OCI-LY7 (cell line): Measurements from ENCODE around the gene PCBP3. TPM values are rescaled to one million over a fixed set of nuclear protein-coding genes. Genes with fewer than 3 reads are reported as not detected.

Experiments used
- BruUV-seq: library from RNA; stranded (reverse); fragments of 400-500 nt; replicated peaks from 2 replicates; lab custom pipeline; 2021; lab: Mats Ljungman, UMichigan
- CTCF ChIA-PET: fragments of 300-600 bp; sonication (Branson Sonifier 250); formaldehyde crosslinking; loops from one replicate; lab custom pipeline; 2022; ENCODE audit warnings: antibody characterized with exemption; ENCODE audit not compliant: unreplicated experiment; lab: Charles Lee
- POLR2A ChIA-PET: fragments of 300-600 bp; sonication (Branson Sonifier 250); formaldehyde crosslinking; loops from one replicate; lab custom pipeline; 2022; ENCODE audit warnings: antibody characterized with exemption; lab: Charles Lee
- DNase-seq: peaks from one replicate; pipeline ENCODE4 v3.0.0-alpha.2; 2015; ENCODE audit warnings: low spot score
- H2AFZ ChIP-seq: fragments of 200-600 bp; sonication (generic), shearing (Covaris generic); 2 replicates; pipeline ENCODE4 v1.6.1; 2014; ENCODE audit warnings: mild to moderate bottlenecking, antibody characterized with exemption, low read length, moderate library complexity
- H3K27ac ChIP-seq: fragments of 200-600 bp; sonication (generic); 2 replicates; pipeline ENCODE4 v1.5.1; 2014; ENCODE audit warnings: mixed run types, low read depth, mild to moderate bottlenecking, moderate library complexity, low read length, inconsistent platforms; ENCODE audit not compliant: poor library complexity, severe bottlenecking
- H3K36me3 ChIP-seq: fragments of 200-600 bp; sonication (generic); 2 replicates; pipeline ENCODE4 v1.6.1; 2014; ENCODE audit warnings: mild to moderate bottlenecking, antibody characterized with exemption, low read length, moderate library complexity, mixed read lengths; ENCODE audit not compliant: insufficient read depth
- H3K4me1 ChIP-seq: fragments of 200-600 bp; sonication (generic); 2 replicates; pipeline ENCODE4 v1.5.1; 2014; ENCODE audit warnings: mild to moderate bottlenecking, low read length; ENCODE audit not compliant: insufficient read depth, poor library complexity, severe bottlenecking
- H3K4me2 ChIP-seq: fragments of 200-600 bp; sonication (generic); 2 replicates; pipeline ENCODE4 v1.6.1; 2014; ENCODE audit warnings: mild to moderate bottlenecking, low read length
- H3K4me3 ChIP-seq: fragments of 200-600 bp; sonication (generic); 2 replicates; pipeline ENCODE4 v1.5.1; 2014; ENCODE audit warnings: mild to moderate bottlenecking, low read depth, low read length; ENCODE audit not compliant: poor library complexity, severe bottlenecking
- H3K79me2 ChIP-seq: fragments of 200-600 bp; sonication (generic); 2 replicates; pipeline ENCODE4 v1.6.1; 2016; ENCODE audit warnings: low read depth, mild to moderate bottlenecking, low read length, moderate library complexity, mixed read lengths; ENCODE audit not compliant: insufficient read depth
- H3K9me2 ChIP-seq: fragments of 200-600 bp; sonication (generic); 2 replicates; pipeline ENCODE4 v1.6.1; 2016; ENCODE audit warnings: mild to moderate bottlenecking, low read length, mixed read lengths; ENCODE audit not compliant: insufficient read depth
- H3K9me3 ChIP-seq: fragments of 200-600 bp; sonication (generic); 2 replicates; pipeline ENCODE4 v1.6.1; 2014; ENCODE audit warnings: mild to moderate bottlenecking, mixed run types, low read length, mixed read lengths
- H4K20me1 ChIP-seq: fragments of 200-600 bp; sonication (generic); 2 replicates; pipeline ENCODE4 v1.6.1; 2014; ENCODE audit warnings: mild to moderate bottlenecking, antibody characterized with exemption, low read length, moderate library complexity, mixed read lengths; ENCODE audit not compliant: insufficient read depth
- EZH2phosphoT487 ChIP-seq: fragments of 200-600 bp; sonication (generic); IDR thresholded peaks from 2 replicates; pipeline ENCODE4 v1.6.1; 2018; ENCODE audit warnings: low read depth, borderline replicate concordance, mild to moderate bottlenecking, mixed run types, antibody characterized with exemption, low read length, moderate library complexity, mixed read lengths
- intact Hi-C: fragments of 100-400 bp; cut with micrococcal nuclease; formaldehyde crosslinking; loops from one replicate; pipeline ENCODE4 v1.10.0; 2022; ENCODE audit not compliant: unreplicated experiment
- total RNA-seq, 2 experiments: library from RNA; depleted of rRNA in 1 of 2; stranded (reverse); fragments of >200 nt in 1 of 2; shearing (Covaris generic) in 1 of 2; gene quantifications; 2 replicates each; pipeline ENCODE4 v1.2.3, GENCODE V29; 2014 to 2022
- TF ChIP-seq, protein P1 (sequence below): fragments of 200-600 bp; sonication (generic); conservative IDR thresholded peaks from 2 replicates; pipeline ENCODE4 v1.5.1; 2014; ENCODE audit warnings: mild to moderate bottlenecking, antibody characterized with exemption, low read length, moderate library complexity, mixed read lengths

The PCBP3 gene
- total RNA-seq, 2 experiments from 2014 or later: 0.61 TPM; not detected in 1

DNA sequence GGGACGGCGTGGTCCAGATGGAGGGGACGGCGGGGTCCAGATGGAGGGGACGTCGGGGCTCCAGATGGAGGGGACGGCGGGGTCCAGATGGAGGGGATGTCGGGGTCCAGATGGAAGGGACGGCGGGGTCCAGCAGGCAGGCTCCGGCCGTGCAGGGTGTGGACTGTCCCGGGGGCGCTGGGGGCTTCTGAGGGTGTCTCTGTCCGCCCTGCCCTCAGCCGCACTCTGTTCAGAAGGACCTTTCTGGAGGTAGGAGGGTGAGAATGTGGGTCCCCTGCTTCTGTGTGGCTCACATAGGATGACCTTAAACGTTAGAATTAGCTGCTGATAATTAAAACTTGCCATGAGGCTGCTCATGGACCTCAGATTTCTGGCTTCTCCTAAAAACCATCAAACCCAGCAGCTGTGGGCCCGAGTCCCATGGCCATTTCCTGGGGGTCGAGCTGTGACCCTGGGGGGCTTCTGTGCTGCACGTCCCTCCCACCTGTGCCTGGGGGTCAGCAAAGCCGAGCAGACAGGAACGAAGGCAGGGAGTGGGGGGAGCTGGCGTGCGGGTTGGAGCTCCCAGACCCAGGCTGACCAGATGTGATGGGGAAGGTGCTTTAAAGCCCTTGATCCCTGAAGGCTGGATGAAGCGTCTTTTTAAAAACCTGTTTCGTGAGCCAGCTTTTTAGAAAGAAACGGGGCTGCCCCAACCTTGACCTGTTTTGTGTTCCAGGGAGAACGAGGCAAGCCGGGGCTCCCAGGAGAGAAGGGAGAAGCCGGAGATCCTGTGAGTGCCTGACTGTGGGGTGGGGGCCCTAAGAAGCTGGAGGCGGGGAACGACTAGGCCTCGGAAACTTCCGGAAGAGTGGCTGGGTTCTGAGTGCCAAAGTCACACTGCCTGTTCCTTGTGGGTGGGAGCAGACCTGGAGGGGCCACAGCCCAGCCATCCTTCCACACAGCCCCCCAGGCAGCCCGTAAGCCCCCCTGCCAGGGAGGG is 345.1 kb downstream of the PCBP3 start:
- Histone ChIP-seq H3K9me3 (no peaks in the 10 kb centered on the region), H3K4me3 (no peak overlapping the region), H3K79me2 (no peaks in the 10 kb centered on the region), H4K20me1 (no peaks in the 10 kb centered on the region), H3K4me2 (no peak overlapping the region), H3K27ac (no peak overlapping the region), H2AFZ (no peak overlapping the region), H3K9me2 (no peaks in the 10 kb centered on the region), H3K36me3 (no peaks in the 10 kb centered on the region), H3K4me1 (no peaks in the 10 kb centered on the region)
- TF ChIP-seq EZH2phosphoT487: no peak
- TF ChIP-seq, protein P1, sequence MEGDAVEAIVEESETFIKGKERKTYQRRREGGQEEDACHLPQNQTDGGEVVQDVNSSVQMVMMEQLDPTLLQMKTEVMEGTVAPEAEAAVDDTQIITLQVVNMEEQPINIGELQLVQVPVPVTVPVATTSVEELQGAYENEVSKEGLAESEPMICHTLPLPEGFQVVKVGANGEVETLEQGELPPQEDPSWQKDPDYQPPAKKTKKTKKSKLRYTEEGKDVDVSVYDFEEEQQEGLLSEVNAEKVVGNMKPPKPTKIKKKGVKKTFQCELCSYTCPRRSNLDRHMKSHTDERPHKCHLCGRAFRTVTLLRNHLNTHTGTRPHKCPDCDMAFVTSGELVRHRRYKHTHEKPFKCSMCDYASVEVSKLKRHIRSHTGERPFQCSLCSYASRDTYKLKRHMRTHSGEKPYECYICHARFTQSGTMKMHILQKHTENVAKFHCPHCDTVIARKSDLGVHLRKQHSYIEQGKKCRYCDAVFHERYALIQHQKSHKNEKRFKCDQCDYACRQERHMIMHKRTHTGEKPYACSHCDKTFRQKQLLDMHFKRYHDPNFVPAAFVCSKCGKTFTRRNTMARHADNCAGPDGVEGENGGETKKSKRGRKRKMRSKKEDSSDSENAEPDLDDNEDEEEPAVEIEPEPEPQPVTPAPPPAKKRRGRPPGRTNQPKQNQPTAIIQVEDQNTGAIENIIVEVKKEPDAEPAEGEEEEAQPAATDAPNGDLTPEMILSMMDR: no peak
- DNase-seq: no peak
- BruUV-seq: no TSS peak
- ChIA-PET CTCF (no interaction called here), POLR2A (no interaction called here)
- intact Hi-C loops: no loop called here

GRCh38 chr21:45989355-45990048 is 346.0 kb downstream of the PCBP3 start:
- Histone ChIP-seq H3K36me3 (no peaks in the 10 kb centered on the region), H3K79me2 (no peaks in the 10 kb centered on the region), H3K4me1 (no peaks in the 10 kb centered on the region), H3K27ac (no peak overlapping the region), H3K9me2 (no peaks in the 10 kb centered on the region), H2AFZ (no peak overlapping the region), H3K9me3 (no peaks in the 10 kb centered on the region), H3K4me2 (no peak overlapping the region), H4K20me1 (no peaks in the 10 kb centered on the region), H3K4me3 (no peak overlapping the region)
- TF ChIP-seq, protein P1: no peak
- no peak for TF ChIP-seq EZH2phosphoT487
- intact Hi-C loops: no loop called here
- no peak for DNase-seq
- BruUV-seq: no TSS peak
- CTCF ChIA-PET: no interaction called here
- POLR2A ChIA-PET: no interaction called here
